Stimulated activated CD4-positive, alpha-beta T cell treated with anti-CD3 and anti-CD28 coated beads, Interleukin-1b, Interleukin-23, amount 100 ng/mL, for 48 hours (primary cell): ENCODE results near the gene EPB41L4A.
A peak's percentile ranks its signal among the peaks of the same experiment; 100 is the strongest.

Source experiments
- DNase-seq: peaks from one replicate; pipeline ENCODE4 v3.0.0-alpha.2; 2020

EPB41L4A gene

GRCh38 chr5:112201141-112201540 is 217.9 kb downstream of the EPB41L4A start:
- DNase-seq, result no peak

- DNase-seq, result no peak
Measured at GRCh38 chr5:112200131-112200530, 218.9 kb downstream of the EPB41L4A start.

GRCh38 chr5:112196584-112196983 is 222.5 kb downstream of the EPB41L4A start:
- no peak for DNase-seq

- no peak for DNase-seq
Measured at GRCh38 chr5:112195924-112196323, 223.2 kb downstream of the EPB41L4A start.

- DNase-seq, result no peak
Measured at GRCh38 chr5:112192866-112193265, 226.2 kb downstream of the EPB41L4A start.

- DNase-seq, result no peak
Measured at GRCh38 chr5:112192072-112192471, 227.0 kb downstream of the EPB41L4A start.

GRCh38 chr5:112189391-112189790 is 229.7 kb downstream of the EPB41L4A start:
- no peak for DNase-seq

- no peak for DNase-seq
Measured at GRCh38 chr5:112186401-112186990, 232.6 kb downstream of the EPB41L4A start.

- no peak for DNase-seq
Measured at GRCh38 chr5:112183874-112184273, 235.2 kb downstream of the EPB41L4A start.

- no peak for DNase-seq
Measured at GRCh38 chr5:112183103-112183711, 235.9 kb downstream of the EPB41L4A start.

GRCh38 chr5:112179290-112179689 is 239.8 kb downstream of the EPB41L4A start:
- DNase-seq, result no peak

- peak; percentile 43 for DNase-seq
Measured at GRCh38 chr5:112174959-112175594, 244.0 kb downstream of the EPB41L4A start.

- no peak for DNase-seq
Measured at GRCh38 chr5:112165897-112166737, 253.0 kb downstream of the EPB41L4A start.

- DNase-seq, result no peak
Measured at GRCh38 chr5:112165399-112165798, 253.7 kb downstream of the EPB41L4A start.

- DNase-seq, result no peak
Measured at GRCh38 chr5:112163435-112163834, 255.6 kb downstream of the EPB41L4A start.

GRCh38 chr5:112161392-112161748 is 257.7 kb downstream of the EPB41L4A start:
- no peak for DNase-seq

GRCh38 chr5:112160652-112161391 is 258.3 kb downstream of the EPB41L4A start:
- peak; percentile 92 for DNase-seq

- no peak for DNase-seq
Measured at GRCh38 chr5:112159435-112159834, 259.6 kb downstream of the EPB41L4A start.

GRCh38 chr5:112156211-112156610 is 262.9 kb downstream of the EPB41L4A start:
- DNase-seq, result no peak

GRCh38 chr5:112154940-112155686 is 264.0 kb downstream of the EPB41L4A start:
- DNase-seq, result no peak

- no peak for DNase-seq
Measured at GRCh38 chr5:112149727-112150126, 269.4 kb downstream of the EPB41L4A start.
